Ecto neural progenitor cell (in vitro differentiated cells): ENCODE results near the gene CHST1.

ENCODE experiments used
- DNase-seq: peaks from one replicate; pipeline ENCODE4 v3.0.0-alpha.2; 2018; ENCODE audit warnings: low spot score

The CHST1 gene

DNA sequence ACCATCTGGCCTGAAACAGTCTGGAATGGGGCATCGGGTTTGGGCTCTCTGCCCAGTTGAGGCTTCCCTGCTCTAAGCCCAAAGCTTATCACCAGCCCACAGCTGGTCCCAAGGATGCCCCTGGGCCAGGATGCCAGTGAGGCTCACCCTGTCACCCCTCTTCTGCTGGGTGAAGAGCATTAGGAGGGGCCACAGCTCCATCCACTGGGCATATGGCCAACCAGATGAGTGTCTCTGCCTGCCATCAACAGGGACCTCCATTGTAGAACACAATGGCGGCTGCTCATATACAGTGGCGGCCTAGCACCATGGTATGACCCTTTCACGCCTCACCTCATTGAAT lies 5.6 kb downstream of the CHST1 start:
- no peak for DNase-seq

DNA sequence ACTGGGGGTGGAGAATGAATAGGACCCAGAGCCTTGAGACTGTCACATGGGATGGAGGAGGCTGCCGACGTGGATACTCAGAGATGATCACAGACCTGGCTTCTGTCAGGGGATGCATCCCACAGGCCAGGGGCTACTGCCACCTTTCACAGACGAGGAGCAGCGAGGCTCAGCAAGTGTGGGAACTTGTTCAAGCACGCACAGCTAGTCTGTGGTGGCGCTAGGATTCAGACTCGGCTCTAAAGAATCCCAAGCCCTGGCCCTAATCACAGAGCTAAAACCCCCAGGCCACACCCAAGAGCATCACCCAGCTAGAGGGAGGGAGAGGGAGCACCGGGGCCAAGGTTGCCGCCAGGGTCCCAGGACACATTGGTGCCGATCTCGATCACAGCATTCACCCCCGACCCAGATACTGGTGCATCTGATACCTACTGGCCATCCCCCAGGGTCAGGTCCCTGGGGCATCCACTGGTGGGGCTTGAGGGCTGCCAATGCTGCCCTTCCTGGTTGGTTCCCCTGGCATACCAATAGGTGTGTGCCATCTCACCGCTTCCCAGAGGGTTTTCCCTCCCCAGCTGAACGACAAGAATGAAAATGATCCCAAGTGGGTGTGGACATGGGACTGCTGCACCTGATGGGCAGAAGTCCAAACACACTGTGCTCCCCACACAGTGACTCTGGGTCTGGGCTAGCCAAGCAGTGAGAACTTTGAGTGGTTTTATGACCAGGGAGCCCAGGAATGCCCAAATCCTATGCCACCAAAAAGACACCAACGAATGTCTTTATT lies 6.2 kb downstream of the CHST1 start:
- DNase-seq, result no peak

DNA sequence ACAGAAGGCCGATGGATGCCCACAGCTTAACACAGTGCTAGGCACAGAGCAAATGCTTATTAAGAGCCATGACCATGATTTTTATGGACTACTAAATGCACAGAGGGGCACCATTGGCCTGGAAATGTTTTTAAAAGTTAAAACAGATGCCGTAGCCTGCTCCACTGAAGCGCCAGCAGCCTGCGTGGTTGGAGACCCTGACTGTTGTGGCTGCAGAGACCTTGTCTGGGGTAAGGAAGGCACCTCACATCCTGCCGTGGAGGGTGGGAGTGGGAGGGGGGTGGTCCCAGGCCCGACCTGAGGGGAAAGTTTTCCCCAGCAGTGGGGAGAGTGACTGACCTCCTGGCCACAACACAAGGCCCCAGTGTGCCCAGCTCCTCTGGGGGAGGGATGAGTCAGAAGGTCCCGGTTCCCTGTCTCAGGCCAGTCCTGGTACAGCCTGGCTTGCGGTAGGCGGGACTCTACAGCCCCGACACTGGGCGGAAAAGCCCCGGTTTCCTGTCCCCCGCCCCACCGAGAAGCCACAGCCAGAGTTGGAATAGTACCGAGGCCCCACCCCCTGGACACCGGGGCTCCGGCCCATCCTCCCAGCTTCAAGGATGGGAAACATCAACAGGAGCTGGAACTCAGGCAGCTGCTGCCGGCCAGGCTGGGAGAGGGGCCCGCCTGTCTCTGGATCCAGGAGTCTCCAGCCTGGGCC lies 7.0 kb downstream of the CHST1 start:
- peak; percentile 70 for DNase-seq

- no peak for DNase-seq
These were observed 7.7 kb downstream of the CHST1 start for GRCh38 chr11:45657496-45658260.

DNA sequence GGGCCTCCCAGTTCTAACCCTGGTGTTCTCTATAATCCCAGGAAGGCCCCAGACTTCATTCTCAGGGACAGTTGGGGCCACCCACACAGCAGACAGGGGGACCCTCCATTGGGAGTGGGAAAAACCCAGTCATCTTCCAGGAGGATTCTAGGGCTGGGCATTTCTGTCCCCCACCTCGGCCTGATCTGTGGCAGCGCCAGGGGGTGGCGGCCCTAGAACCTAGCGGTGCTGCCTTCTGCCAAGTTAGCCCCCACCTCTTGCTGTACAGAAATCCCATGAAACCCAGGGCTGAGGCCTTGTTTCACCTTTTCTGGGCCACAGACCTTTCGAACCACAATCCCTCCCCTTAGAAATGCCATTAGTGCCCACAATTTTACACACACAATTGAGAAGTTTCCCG lies 9.6 kb downstream of the CHST1 start:
- DNase-seq, result no peak

DNA sequence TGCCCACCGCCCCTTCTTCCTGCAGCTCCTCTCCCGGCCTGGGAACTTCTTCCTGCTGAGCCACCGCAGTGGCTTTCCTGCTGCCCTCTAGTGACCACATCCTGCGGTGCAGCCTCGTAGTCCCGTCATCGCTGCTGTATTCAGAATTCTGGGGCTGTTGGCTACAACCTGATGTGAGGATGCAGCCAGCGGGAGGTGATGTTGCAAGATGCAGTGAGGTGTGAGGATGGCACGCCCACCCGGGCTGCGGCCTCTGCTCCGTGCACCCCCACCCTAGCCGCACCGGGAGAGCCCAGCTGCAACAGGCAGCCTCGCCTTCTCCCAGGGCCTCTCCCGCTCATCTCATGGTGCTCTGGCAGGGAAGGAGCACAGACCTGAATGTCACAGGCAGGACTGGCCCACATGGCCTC lies 10.1 kb downstream of the CHST1 start:
- DNase-seq, result peak; percentile 92

DNA sequence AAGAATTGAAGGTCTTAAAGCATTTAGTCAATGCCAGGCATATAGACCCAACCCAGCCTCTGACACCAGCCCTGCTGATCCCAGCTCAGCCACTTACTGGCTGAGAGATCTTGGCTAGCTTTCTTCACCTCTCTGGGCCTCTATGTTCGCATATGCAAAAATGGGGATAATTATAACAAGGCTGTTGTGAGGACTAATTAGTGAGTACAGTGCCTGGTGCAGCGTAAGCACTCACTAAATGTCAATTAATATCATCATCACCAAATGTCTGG lies 10.5 kb downstream of the CHST1 start:
- no peak for DNase-seq

DNA sequence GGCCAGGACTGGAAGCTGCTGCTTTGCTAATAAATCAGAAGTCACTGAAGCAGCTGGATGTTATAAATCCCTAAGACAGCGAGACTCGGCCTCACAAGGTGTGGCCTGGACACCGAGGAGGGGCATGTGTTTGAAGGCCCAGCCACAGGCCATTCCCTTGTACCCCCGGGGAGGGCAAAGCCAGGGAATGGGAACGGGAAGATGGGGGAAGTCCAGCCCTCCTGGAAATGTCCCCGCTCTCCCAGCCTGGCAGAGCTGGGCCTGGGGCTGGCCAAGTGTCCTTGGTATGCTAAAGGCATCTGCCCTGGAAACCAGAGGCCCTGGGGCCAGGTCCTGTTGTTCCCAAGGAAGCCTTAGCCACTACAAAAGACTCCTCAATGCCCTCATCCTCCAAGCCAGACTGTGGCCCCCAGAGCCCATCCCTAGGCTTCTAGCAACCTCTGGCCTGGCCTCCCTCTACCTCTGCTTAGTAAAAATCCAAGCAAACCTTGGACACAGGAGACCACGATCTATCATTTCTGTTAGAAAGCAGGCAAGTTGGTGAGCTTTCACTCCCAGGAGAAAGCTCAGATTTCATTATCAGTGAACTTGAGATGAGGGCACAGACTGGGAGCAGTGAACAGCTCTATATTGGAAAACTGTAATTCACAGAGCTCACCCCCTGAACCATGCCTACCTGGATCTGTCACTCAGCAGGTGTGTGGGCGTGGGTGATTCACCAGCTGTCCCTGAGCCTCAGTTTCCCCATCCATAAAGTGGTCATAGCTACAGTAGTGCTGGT lies 11.0 kb downstream of the CHST1 start:
- no peak for DNase-seq

GRCh38 chr11:45653277-45653676 lies 12.1 kb downstream of the CHST1 start:
- DNase-seq, result peak; percentile 21

DNA sequence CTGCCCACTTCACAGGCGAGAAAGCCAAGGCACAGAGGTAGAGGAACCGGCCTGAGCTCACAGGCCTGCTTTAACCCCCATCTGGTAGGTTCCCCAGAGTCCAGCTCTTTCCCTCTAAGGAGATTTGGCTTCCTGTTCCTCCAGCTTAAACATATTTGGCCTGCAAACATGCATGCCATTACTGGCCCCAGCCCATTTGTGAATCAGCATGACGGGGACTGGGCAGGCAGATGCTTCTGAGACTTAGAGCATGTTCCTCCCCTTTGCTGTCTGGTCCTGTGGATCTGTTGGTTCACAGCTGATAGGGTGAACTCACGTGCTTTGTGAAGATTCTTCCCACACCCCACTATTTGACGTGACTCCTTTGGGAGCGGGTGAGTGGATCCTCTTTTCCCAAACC lies 12.6 kb downstream of the CHST1 start:
- DNase-seq, result peak; percentile 39

GRCh38 chr11:45651841-45652749 lies 13.3 kb downstream of the CHST1 start:
- DNase-seq, result peak; percentile 45

DNA sequence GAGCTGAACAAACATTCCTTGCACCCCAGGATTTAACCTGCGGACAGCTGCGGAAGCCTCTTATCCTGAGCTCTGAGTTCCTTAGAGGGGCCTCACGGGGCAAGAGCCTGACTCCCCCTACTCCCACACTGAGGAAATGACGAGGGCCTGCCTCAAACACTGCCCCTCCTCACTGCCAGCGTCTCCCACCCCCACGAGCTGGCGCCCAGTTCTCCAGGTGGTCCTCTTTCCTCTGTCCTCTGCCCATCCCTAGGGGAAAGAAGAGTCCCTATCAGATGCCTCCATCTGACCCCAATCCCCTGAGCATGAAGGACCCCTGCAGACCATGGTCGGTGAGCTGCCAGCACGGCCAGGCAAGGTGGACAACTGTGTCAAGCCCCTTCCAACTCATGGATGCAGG lies 14.3 kb downstream of the CHST1 start:
- DNase-seq, result no peak

DNA sequence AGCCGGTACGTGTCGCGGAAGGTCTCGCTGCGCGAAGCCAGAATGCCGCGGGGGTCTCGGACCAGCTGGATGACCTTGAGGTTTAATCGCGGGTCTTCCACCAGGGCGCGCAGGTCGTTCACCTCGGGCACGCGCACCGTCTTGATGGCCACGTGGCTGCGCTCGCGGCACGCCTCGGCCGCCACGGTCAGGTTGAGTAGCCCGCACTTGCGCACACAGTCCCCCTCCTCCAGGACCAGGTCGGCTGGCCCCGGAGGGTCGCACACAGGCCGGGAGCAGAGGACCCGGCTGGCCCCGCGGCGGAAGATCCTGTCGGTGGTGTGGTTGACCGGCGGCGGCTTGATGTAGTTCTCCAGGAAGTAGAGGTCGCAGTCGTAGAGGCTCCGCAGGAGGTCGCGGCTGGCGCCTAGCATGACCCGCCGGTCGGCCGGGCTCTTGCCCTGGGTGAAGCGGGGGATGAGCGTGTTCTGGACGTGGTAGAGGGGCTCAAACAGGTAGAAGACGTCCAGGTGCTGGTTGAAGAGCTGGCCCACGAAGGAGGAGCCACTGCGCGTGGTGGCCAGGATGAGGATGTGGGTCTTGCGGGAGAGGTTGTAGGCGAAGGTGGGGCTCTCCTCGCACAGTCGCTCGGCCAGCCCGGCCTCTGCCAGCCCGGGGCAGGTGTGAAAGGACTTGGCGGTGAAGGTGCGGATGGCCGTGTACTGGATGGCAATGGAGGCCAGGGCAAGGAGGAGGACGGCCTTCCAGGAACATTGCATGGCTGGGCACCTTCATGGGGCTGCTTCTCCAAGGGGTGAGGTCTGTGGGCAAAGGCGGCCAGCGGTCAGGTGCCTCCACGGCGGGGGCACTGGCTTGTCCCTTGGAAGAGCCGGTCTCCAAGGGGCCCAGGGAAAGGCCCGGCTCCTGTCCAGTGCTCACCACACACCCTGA lies 15.0 kb downstream of the CHST1 start:
- peak; percentile 41 for DNase-seq

- DNase-seq, result no peak
These were observed 15.8 kb downstream of the CHST1 start for GRCh38 chr11:45649544-45650165.

DNA sequence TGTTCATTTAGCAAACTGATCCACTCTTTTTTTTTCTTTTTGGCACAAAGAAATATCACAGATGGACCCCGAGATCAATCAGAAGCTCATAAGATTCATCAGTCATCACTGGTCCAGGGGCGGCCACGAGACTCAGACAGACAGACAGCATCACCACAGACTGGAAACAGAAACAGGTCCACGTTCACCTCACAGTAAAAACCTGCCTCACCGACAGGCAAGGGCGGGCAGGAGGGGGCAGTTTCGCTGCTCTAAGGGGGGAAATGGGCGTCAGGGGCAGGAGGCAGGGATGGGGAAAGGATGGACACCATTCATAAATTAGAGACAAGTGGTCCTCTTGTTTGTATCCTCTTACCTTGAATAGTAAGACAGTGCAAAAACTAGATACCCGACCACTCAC lies 16.5 kb downstream of the CHST1 start:
- DNase-seq, result no peak

- peak; percentile 58 for DNase-seq
These were observed 17.6 kb downstream of the CHST1 start for GRCh38 chr11:45647786-45648185.

DNA sequence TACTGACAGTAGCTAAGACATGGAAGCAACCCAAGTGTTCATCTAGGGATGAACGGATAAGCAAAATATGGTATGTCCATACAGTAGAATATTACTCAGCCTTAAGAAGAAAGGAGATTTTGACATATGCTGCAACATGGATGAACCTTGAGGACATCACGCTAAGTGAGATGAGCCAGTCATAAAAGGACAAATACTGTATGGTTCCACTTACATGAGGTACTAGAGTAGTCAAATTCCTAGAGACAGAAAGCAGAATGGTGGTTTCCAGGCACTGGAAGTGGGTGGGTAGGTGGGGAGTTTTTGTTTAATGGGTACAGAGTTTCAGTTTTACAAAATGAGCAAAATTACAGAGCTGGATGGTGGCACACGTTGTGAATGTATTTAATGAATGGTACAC lies 18.1 kb downstream of the CHST1 start:
- no peak for DNase-seq

DNA sequence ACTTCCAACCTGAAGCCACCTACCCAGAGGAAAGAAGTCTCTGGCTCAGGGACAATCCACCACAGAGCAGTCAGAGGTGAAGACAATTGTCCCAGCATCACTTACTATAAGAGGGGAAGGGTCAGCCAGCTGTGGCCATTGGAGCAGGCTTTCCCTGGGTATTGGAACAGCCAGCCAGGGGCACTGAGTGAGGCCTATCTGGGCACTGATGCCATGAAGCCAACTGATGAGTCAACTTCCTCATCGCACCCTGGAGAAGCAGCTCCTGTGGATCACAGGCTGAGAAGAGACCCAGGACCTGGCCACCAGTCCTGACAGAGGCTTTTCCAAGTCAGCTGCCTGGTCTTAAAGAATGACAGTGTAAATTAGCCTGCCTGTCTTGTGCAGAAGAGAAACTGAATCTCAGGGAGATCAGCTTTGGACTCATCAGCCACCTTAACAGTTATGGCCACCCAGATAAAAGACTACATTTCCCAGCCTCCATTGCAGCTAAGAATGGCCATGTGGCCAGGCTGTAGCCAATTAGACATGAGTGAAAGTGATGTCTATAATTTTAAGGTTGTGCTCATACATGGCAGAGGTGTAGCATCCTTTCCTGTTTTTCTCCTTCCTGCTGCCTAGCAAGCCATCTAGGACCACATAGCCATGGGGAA lies 19.0 kb downstream of the CHST1 start:
- DNase-seq, result no peak
